Activated gamma-delta T cell treated with Interleukin-2 at 50 U/mL for 16 hours (primary cell): ENCODE results near the gene ARL4D.
"Not testable (repeated sequence)": the region's sequence is repeated elsewhere in the genome, so short reads cannot be mapped to it uniquely, and the experiment has no call there.

Source experiments
- DNase-seq: peaks from one replicate; pipeline ENCODE4 v3.0.0-alpha.2; 2020

Gene ARL4D

GRCh38 chr17:43399839-43400328, 1.1 kb downstream of the ARL4D start:
- no peak for DNase-seq

- no peak for DNase-seq
Observed at GRCh38 chr17:43400943-43401717, 2.3 kb downstream of the ARL4D start.

- no peak for DNase-seq
Observed at GRCh38 chr17:43402078-43402477, 3.3 kb downstream of the ARL4D start.

- no peak for DNase-seq
Observed at GRCh38 chr17:43402567-43402966, 3.8 kb downstream of the ARL4D start.

GRCh38 chr17:43403846-43404245, 5.1 kb downstream of the ARL4D start:
- no peak for DNase-seq

- no peak for DNase-seq
Observed at GRCh38 chr17:43405861-43406260, 7.1 kb downstream of the ARL4D start.

- no peak for DNase-seq
Observed at GRCh38 chr17:43406676-43407645, 8.2 kb downstream of the ARL4D start.

- no peak for DNase-seq
Observed at GRCh38 chr17:43409131-43409530, 10.3 kb downstream of the ARL4D start.

GRCh38 chr17:43410557-43411368, 12.0 kb downstream of the ARL4D start:
- no peak for DNase-seq

GRCh38 chr17:43411369-43411677, 12.5 kb downstream of the ARL4D start:
- DNase-seq: no peak

GRCh38 chr17:43411749-43412148, 13.0 kb downstream of the ARL4D start:
- no peak for DNase-seq

- no peak for DNase-seq
Observed at GRCh38 chr17:43412166-43412565, 13.4 kb downstream of the ARL4D start.

- no peak for DNase-seq
Observed at GRCh38 chr17:43416998-43417890, 18.5 kb downstream of the ARL4D start.

GRCh38 chr17:43418441-43419374, 19.9 kb downstream of the ARL4D start:
- no peak for DNase-seq

- not testable (repeated sequence) for DNase-seq
Observed at GRCh38 chr17:43419375-43419882, 20.6 kb downstream of the ARL4D start.

- no peak for DNase-seq
Observed at GRCh38 chr17:43423777-43424455, 25.1 kb downstream of the ARL4D start.

- no peak for DNase-seq
Observed at GRCh38 chr17:43427362-43428043, 28.7 kb downstream of the ARL4D start.

- DNase-seq: no peak
Observed at GRCh38 chr17:43428524-43428923, 29.7 kb downstream of the ARL4D start.
